ENCODE measurements around the gene SGIP1. TPM values are rescaled to one million over a fixed set of nuclear protein-coding genes. Genes with fewer than 3 reads are reported as not detected.

The SGIP1 gene
- total and polyA plus RNA-seq, 2 experiments from 2014 or later = 2.4 to 6.1 TPM

GRCh38 chr1:66745451-66745850, 211.5 kb downstream of the SGIP1 start (continued):
- no peak for TF ChIP-seq ZNF331 (CRISPR knock-in tag; IDR thresholded peaks at IDR 0.05; ENCODE audit: low read depth)
- no peak for TF ChIP-seq NANOG (IDR thresholded peaks at IDR 0.05; ENCODE audit: borderline replicate concordance)
- TF ChIP-seq STAT1 (IDR thresholded peaks at IDR 0.05; ENCODE audit: unreplicated experiment) = no peak
- no peak for TF ChIP-seq CTCF (conservative IDR thresholded peaks at IDR 0.05; ENCODE audit: low read depth in 2 of 2)

DNA sequence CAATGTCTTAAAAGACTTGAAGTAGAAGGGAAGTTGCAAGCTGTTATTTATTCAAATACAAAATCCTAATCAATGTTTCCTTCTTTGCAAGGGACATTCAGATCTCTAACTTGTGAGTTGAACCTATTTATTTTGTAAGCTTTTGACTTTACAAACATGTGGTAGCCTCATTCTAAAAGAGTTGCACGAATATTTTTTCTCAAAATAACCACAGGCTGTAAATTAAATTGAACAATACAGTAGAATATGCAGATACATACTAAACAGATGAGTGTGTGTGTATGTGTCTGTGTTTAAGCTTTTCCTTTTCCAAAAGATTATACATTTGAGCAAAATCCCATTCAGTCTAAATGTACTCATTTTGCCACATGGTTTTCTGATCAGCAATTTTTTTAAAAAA, 213.5 kb downstream of the SGIP1 start:
- peaks cover 16% of the 10 kb centered on the region; the same call in 1 of the 2 replicates for H3K27me3 ChIP-seq (ENCODE audit: insufficient read depth)
- no peaks in the 10 kb centered on the region for H3K79me2 ChIP-seq (replicated peaks; ENCODE audit: insufficient read depth)
- ATAC-seq = no peak
- Mint-ChIP-seq H3K27ac (no peak overlapping the region), H3K36me3 (ENCODE audit: low read depth) (no peaks in the 10 kb centered on the region), H3K9me3 (no peaks in the 10 kb centered on the region), H3K4me1 (peaks cover 4% of the 10 kb centered on the region; the same call in 1 of the 3 replicates), H3K4me3 (no peak overlapping the region), H3K27me3 (ENCODE audit: insufficient read depth, low read depth, poor library complexity) (peaks cover 10% of the 10 kb centered on the region)
- no peak overlapping the region for H2AFZ ChIP-seq
- no peaks in the 10 kb centered on the region for H4K20me1 ChIP-seq (replicated peaks; ENCODE audit: insufficient read depth)
- no peak overlapping the region for H3K4me3 ChIP-seq
- no peaks in the 10 kb centered on the region for H3K36me3 ChIP-seq (ENCODE audit: insufficient read depth)
- no peak for DNase-seq (ENCODE audit: low spot score)
- no peaks in the 10 kb centered on the region for H3K4me1 ChIP-seq (ENCODE audit: insufficient read depth)
- H3K27ac ChIP-seq (ENCODE audit: low read depth) = no peak overlapping the region
- no peaks in the 10 kb centered on the region for H3F3A ChIP-seq (replicated peaks; ENCODE audit: low read depth)
- no peak overlapping the region for H3K4me2 ChIP-seq
- H3K9me2 ChIP-seq (ENCODE audit: insufficient read depth) = no peaks in the 10 kb centered on the region
- TF ChIP-seq JUNB (IDR thresholded peaks at IDR 0.05; ENCODE audit: unreplicated experiment) (no peak), ZNF114 (CRISPR knock-in tag; IDR thresholded peaks at IDR 0.05) (no peak), ETS1 (IDR thresholded peaks at IDR 0.05) (no peak), EZH2 (IDR thresholded peaks at IDR 0.05; ENCODE audit: low read depth, unreplicated experiment) (no peak), EZH2phosphoT487 (IDR thresholded peaks at IDR 0.05; ENCODE audit: unreplicated experiment) (no peak), CREB1 (CRISPR knock-in tag; IDR thresholded peaks at IDR 0.05; ENCODE audit: low read depth) (no peak), STAT1 (IDR thresholded peaks at IDR 0.05; ENCODE audit: unreplicated experiment) (no peak)
- TF ChIP-seq, protein P1, sequence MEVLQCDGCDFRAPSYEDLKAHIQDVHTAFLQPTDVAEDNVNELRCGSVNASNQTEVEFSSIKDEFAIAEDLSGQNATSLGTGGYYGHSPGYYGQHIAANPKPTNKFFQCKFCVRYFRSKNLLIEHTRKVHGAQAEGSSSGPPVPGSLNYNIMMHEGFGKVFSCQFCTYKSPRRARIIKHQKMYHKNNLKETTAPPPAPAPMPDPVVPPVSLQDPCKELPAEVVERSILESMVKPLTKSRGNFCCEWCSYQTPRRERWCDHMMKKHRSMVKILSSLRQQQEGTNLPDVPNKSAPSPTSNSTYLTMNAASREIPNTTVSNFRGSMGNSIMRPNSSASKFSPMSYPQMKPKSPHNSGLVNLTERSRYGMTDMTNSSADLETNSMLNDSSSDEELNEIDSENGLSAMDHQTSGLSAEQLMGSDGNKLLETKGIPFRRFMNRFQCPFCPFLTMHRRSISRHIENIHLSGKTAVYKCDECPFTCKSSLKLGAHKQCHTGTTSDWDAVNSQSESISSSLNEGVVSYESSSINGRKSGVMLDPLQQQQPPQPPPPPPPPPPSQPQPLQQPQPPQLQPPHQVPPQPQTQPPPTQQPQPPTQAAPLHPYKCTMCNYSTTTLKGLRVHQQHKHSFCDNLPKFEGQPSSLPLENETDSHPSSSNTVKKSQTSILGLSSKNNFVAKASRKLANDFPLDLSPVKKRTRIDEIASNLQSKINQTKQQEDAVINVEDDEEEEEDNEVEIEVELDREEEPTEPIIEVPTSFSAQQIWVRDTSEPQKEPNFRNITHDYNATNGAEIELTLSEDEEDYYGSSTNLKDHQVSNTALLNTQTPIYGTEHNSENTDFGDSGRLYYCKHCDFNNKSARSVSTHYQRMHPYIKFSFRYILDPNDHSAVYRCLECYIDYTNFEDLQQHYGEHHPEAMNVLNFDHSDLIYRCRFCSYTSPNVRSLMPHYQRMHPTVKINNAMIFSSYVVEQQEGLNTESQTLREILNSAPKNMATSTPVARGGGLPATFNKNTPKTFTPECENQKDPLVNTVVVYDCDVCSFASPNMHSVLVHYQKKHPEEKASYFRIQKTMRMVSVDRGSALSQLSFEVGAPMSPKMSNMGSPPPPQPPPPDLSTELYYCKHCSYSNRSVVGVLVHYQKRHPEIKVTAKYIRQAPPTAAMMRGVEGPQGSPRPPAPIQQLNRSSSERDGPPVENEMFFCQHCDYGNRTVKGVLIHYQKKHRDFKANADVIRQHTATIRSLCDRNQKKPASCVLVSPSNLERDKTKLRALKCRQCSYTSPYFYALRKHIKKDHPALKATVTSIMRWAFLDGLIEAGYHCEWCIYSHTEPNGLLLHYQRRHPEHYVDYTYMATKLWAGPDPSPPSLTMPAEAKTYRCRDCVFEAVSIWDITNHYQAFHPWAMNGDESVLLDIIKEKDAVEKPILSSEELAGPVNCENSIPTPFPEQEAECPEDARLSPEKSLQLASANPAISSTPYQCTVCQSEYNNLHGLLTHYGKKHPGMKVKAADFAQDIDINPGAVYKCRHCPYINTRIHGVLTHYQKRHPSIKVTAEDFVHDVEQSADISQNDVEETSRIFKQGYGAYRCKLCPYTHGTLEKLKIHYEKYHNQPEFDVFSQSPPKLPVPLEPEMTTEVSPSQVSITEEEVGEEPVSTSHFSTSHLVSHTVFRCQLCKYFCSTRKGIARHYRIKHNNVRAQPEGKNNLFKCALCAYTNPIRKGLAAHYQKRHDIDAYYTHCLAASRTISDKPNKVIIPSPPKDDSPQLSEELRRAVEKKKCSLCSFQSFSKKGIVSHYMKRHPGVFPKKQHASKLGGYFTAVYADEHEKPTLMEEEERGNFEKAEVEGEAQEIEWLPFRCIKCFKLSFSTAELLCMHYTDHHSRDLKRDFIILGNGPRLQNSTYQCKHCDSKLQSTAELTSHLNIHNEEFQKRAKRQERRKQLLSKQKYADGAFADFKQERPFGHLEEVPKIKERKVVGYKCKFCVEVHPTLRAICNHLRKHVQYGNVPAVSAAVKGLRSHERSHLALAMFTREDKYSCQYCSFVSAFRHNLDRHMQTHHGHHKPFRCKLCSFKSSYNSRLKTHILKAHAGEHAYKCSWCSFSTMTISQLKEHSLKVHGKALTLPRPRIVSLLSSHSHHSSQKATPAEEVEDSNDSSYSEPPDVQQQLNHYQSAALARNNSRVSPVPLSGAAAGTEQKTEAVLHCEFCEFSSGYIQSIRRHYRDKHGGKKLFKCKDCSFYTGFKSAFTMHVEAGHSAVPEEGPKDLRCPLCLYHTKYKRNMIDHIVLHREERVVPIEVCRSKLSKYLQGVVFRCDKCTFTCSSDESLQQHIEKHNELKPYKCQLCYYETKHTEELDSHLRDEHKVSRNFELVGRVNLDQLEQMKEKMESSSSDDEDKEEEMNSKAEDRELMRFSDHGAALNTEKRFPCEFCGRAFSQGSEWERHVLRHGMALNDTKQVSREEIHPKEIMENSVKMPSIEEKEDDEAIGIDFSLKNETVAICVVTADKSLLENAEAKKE (CRISPR knock-in tag; IDR thresholded peaks at IDR 0.05) = no peak
- TF ChIP-seq, protein P2, sequence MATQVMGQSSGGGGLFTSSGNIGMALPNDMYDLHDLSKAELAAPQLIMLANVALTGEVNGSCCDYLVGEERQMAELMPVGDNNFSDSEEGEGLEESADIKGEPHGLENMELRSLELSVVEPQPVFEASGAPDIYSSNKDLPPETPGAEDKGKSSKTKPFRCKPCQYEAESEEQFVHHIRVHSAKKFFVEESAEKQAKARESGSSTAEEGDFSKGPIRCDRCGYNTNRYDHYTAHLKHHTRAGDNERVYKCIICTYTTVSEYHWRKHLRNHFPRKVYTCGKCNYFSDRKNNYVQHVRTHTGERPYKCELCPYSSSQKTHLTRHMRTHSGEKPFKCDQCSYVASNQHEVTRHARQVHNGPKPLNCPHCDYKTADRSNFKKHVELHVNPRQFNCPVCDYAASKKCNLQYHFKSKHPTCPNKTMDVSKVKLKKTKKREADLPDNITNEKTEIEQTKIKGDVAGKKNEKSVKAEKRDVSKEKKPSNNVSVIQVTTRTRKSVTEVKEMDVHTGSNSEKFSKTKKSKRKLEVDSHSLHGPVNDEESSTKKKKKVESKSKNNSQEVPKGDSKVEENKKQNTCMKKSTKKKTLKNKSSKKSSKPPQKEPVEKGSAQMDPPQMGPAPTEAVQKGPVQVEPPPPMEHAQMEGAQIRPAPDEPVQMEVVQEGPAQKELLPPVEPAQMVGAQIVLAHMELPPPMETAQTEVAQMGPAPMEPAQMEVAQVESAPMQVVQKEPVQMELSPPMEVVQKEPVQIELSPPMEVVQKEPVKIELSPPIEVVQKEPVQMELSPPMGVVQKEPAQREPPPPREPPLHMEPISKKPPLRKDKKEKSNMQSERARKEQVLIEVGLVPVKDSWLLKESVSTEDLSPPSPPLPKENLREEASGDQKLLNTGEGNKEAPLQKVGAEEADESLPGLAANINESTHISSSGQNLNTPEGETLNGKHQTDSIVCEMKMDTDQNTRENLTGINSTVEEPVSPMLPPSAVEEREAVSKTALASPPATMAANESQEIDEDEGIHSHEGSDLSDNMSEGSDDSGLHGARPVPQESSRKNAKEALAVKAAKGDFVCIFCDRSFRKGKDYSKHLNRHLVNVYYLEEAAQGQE (IDR thresholded peaks at IDR 0.05; ENCODE audit: unreplicated experiment) = no peak

Data from GM23338 (cell line).